Stromal cell of bone marrow (primary cell): ENCODE data around the gene CCDC169.
"Not testable (repeated sequence)": the region's sequence is repeated elsewhere in the genome, so short reads cannot be mapped to it uniquely, and the experiment has no call there.

Experiments
- DNase-seq: peaks from one replicate; pipeline ENCODE4 v3.0.0-alpha.2; 2012; ENCODE audit warnings: low read depth

Gene CCDC169

GRCh38 chr13:36297366-36298338 is at the start of gene CCDC169:
CCDC169 (minus strand) TSS chr13:36297814; CDS start chr13:36297719, 95 bp downstream.
- peak; percentile 46 for DNase-seq

- DNase-seq = peak; percentile 86
These were observed 48.8 kb upstream of the CCDC169 start, which contains the start of gene SPART for GRCh38 chr13:36346222-36347083. SPART (minus strand) TSS chr13:36346394; CDS start chr13:36335830, 10,564 bp downstream.

- DNase-seq = peak; percentile 82
These were observed 48.0 kb upstream of the CCDC169 start for GRCh38 chr13:36345438-36346221.

DNA sequence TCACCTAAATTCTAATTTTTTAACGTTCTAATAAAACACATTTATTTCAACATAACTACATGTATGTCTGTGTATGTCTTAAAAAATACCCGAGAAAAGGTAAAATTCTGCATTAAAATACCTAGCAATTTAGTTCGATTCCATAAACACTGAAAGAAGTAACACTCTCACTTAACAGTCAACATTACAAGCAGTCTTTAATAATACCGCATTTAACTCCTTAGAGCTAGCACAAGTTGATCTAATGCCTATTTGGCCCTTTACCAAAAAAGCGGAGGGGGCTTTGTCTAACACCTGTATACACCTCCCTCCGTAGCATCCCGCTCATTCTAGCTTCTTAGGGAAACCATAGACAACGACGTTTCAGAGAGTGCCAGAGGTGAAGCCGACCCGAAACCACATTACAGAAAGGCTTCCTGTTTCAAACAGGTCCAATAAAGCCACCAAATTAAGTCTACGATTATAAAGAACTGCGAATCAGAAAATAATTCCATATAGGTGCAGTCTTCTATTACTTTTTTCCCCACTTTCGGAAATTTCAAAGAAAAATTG is 47.3 kb upstream of the CCDC169 start:
- no peak for DNase-seq

DNA sequence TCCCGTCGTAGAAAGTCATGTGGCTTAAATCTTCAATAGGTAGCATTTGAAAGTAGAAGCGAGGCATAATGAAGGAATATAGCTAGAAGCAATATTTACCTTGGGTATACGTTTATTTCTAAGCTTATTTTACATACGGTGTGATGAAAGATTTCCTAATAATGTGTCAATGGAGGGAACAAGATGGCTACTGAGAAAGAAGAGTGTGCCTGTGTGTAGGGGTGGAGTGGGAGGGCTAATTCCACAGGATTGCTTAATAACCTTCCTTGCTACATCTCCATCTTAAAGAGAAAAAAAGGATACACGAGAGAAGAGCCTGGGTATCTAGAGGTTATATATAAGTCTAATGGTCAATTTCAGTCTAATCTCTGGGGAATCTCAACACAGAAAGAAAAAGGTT is 46.6 kb upstream of the CCDC169 start:
- no peak for DNase-seq

DNA sequence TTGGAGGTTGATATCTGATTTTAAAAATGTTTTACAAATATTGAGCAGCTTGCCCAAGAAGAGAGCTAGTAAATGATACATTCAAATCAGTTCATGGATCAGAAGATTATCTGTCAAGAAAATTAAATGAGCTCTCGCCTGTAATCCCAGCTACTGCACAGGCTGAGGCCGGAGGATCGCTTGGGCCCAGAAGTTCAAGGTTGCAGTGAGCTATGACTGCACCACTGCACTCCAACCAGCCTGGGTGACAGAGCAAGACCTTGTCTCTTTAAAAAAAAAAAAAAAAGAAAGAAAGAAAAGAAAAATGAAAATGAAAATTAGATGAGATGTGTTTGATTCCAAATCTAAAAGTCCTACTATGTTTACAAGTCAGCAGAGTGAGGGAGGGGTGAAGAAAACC is 46.2 kb upstream of the CCDC169 start:
- no peak for DNase-seq

DNA sequence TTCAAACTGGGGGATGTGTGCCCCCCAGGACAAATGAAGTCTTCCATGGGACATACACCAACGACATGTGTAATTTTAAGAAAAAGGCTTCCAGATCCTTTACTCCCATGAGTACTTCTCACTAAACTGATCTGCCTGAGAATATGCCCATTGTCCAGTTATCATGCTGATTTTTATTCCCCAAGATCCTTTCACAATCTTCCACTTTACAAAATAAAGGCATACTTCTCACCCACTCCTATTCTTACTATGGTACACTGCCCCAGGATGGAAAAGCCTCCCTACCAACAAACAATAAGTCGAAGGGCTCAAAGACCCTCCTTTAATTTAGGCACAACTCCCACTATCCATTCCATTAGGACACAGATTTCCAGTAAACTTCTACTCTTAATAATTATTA is 45.1 kb upstream of the CCDC169 start:
- no peak for DNase-seq

DNA sequence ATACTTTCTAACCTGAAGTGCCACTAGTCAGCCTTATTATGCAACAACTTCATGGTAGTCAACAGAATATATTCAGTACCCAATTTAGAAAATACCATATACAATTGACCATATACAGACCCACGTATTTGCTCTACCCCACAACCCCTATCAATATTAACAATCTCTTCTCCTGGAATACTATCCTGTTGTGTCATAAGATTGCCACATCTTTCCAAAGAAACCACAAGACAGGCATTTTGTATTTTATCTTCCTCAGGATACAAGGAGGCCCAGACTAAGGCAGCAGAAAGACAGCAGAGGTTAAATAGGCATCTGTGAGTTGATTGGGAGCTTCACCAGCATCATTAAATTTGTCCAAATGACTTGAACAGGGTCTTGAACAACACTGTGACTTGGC is 44.1 kb upstream of the CCDC169 start:
- DNase-seq = no peak

DNA sequence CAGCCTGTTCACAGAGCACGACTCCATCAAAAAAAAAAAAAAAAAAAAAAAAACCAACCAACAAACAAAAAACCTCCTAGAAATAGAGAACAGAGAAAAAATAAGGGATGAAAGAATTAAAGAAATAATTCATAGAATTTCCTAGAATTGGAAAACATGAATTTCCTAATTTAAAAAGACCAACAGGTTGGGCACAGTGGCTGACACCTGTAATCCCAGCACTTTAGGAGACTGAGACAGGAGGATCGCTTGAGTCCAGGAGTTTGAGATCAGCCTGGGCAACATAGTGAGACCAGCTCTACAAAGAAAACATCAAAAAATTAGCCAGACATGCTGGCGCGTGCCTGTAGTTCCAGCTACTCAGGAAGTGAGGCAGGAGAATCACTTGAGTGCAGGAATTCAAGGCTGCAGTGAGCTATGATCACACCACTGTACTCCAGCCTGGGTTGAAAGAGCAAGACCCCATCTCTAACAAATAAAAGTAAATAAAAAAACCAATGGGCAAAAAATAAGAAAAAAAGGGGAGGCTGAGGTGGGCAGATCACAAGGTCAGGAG is 42.1 kb upstream of the CCDC169 start:
- DNase-seq = no peak

- no peak for DNase-seq
These were observed 40.5 kb upstream of the CCDC169 start for GRCh38 chr13:36337938-36338641.

GRCh38 chr13:36332986-36333385 is 35.4 kb upstream of the CCDC169 start:
- no peak for DNase-seq

DNA sequence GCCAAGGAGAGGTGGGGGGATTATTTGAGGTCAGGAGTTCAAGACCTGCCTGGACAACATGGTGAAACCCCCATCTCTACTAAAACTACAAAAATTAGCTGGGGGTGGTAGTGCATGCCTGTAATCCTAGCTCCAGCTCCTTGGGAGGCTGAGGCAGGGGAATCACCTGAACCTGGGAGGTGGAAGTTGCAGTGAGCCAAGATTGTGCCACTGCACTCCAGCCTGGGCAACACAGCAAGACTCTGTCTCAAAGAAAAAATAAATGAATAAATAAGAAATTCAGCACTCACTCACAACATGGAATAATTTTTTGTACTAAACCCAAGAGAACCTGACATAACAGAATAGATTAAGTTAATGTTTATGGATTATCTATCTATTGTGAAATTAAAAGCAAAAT is 34.6 kb upstream of the CCDC169 start:
- not testable (repeated sequence) for DNase-seq

- DNase-seq = no peak
These were observed 33.7 kb upstream of the CCDC169 start for GRCh38 chr13:36331280-36331679.

GRCh38 chr13:36329361-36329760 is 31.7 kb upstream of the CCDC169 start:
- no peak for DNase-seq

GRCh38 chr13:36328821-36329220 is 31.2 kb upstream of the CCDC169 start:
- no peak for DNase-seq

DNA sequence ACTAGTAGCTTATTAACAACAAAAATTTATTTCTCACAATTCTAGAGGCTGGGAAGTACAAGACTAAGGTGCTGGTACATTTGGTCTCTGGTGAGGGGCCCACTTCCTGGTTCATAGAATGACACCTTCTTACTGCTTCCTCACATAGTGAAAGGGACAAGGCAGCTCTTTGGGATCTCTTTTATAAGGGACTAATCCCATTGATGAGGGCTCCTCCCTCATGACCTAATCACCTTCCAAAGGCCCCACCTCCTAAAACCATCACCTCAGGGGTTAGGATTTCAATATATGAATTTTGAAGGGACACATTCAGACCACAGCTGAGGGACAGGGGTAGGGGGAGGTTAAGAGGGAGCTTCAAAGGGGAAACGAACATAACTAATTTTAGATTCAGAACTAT is 28.3 kb upstream of the CCDC169 start:
- DNase-seq = no peak

- DNase-seq = not testable (repeated sequence)
These were observed 27.3 kb upstream of the CCDC169 start for GRCh38 chr13:36324881-36325280.

GRCh38 chr13:36323951-36324566 is 26.4 kb upstream of the CCDC169 start:
- DNase-seq = no peak

GRCh38 chr13:36323408-36323807 is 25.8 kb upstream of the CCDC169 start:
- no peak for DNase-seq

DNA sequence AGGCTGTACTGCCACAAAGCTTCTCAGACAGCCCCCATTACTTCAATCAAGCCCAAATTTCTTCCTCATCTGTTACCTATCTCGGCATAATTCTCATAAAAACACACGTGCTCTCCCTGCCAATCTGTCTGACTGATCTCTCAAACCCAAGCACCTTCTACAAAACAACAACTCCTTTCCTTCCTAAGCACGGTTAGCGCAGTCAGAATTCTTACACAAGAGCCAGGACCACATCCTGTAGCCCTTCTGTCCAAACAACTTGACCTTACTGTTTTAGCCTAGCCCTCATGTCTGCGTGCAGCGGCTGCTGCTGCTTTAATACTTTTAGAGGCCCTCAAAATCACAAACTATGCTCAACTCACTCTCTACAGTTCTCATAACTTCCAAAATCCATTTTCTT is 22.2 kb upstream of the CCDC169 start:
- DNase-seq = not testable (repeated sequence)
